ENCODE measurements around the gene ZDHHC13.

Gene ZDHHC13

GRCh38 chr11:19173004-19173689, 56.2 kb downstream of the ZDHHC13 start:
- DNase-seq (ENCODE audit: low read depth) = no peak

- no peak for DNase-seq (ENCODE audit: low read depth)
Observed at GRCh38 chr11:19173964-19174638, 57.1 kb downstream of the ZDHHC13 start.

- DNase-seq (ENCODE audit: low read depth) = no peak
Observed at GRCh38 chr11:19176629-19177186, 59.7 kb downstream of the ZDHHC13 start.

- DNase-seq (ENCODE audit: low read depth) = no peak
Observed at GRCh38 chr11:19181531-19182261, 64.7 kb downstream of the ZDHHC13 start.

- no peak for DNase-seq (ENCODE audit: low read depth)
Observed at GRCh38 chr11:19183646-19184045, 66.7 kb downstream of the ZDHHC13 start.

GRCh38 chr11:19185036-19185435, 68.1 kb downstream of the ZDHHC13 start:
- no peak for DNase-seq (ENCODE audit: low read depth)

- DNase-seq (ENCODE audit: low read depth) = no peak
Observed at GRCh38 chr11:19185516-19186052, 68.6 kb downstream of the ZDHHC13 start.

GRCh38 chr11:19187114-19187832, 70.3 kb downstream of the ZDHHC13 start:
- peak; percentile 48 for DNase-seq (ENCODE audit: low read depth)

GRCh38 chr11:19187833-19188258, 70.9 kb downstream of the ZDHHC13 start:
- DNase-seq (ENCODE audit: low read depth) = no peak

GRCh38 chr11:19191530-19192169, 74.7 kb downstream of the ZDHHC13 start:
- DNase-seq (ENCODE audit: low read depth) = no peak

GRCh38 chr11:19193916-19194315, 76.9 kb downstream of the ZDHHC13 start:
- no peak for DNase-seq (ENCODE audit: low read depth)

- DNase-seq (ENCODE audit: low read depth) = no peak
Observed at GRCh38 chr11:19194620-19195308, 77.8 kb downstream of the ZDHHC13 start.

- no peak for DNase-seq (ENCODE audit: low read depth)
Observed at GRCh38 chr11:19196432-19196831, 79.5 kb downstream of the ZDHHC13 start.

- DNase-seq (ENCODE audit: low read depth) = no peak
Observed at GRCh38 chr11:19199048-19199447, 82.1 kb downstream of the ZDHHC13 start.

GRCh38 chr11:19199771-19200170, 82.8 kb downstream of the ZDHHC13 start:
- DNase-seq (ENCODE audit: low read depth) = no peak

- peak; percentile 56 for DNase-seq (ENCODE audit: low read depth)
Observed at GRCh38 chr11:19200410-19201201, 83.6 kb downstream of the ZDHHC13 start.

GRCh38 chr11:19201737-19202605, 85.0 kb downstream of the ZDHHC13 start, which contains the start of gene CSRP3:
CSRP3 (minus strand) TSS chr11:19201983; CDS start chr11:19192448, 9,535 bp downstream.
- peak; percentile 27 for DNase-seq (ENCODE audit: low read depth)

GRCh38 chr11:19204836-19205235, 87.9 kb downstream of the ZDHHC13 start:
- no peak for DNase-seq (ENCODE audit: low read depth)

- DNase-seq (ENCODE audit: low read depth) = no peak
Observed at GRCh38 chr11:19208181-19208580, 91.2 kb downstream of the ZDHHC13 start.
